ENCODE results near the gene MDH1. TPM values are rescaled to one million over a fixed set of nuclear protein-coding genes. Genes with fewer than 3 reads are reported as not detected.

Gene MDH1
- total and polyA plus RNA-seq, 7 experiments from 2014 or later, result 76.5 to 268 (median 92.1) TPM

- no peak for ATAC-seq
Measured at GRCh38 chr2:63642946-63643345, 54.2 kb downstream of the MDH1 start.

GRCh38 chr2:63643486-63643885, 54.7 kb downstream of the MDH1 start:
- CTCF ChIA-PET, result no interaction called here
- no peak overlapping the region for H3K4me3 Mint-ChIP-seq
- ATAC-seq (no peak), DNase-seq (no peak)
- Histone ChIP-seq H3K27ac (ENCODE audit: low read depth, low read length) (no peak overlapping the region), H3K4me3 (ENCODE audit: low read length) (no peak overlapping the region), H3K4me1 (ENCODE audit: control insufficient read depth in 2 of 2, insufficient read depth in 2 of 2, low read length in 2 of 2) (no peaks in the 10 kb centered on the region), H3K9me3 (ENCODE audit: control insufficient read depth in 2 of 3, low read length in 3 of 3) (no peaks in the 10 kb centered on the region), H3K36me3 (ENCODE audit: control insufficient read depth in 2 of 3, insufficient read depth in 3 of 3, low read length in 3 of 3) (no peaks in the 10 kb centered on the region), H3K27me3 (ENCODE audit: control insufficient read depth in 2 of 2, insufficient read depth in 2 of 2, low read length in 2 of 2) (no peaks in the 10 kb centered on the region)
- intact Hi-C loops (cut with micrococcal nuclease), result no loop called here
- POLR2A ChIA-PET, result no interaction called here
- peaks cover 0 to 20% (median 5%) of the 10 kb centered on the region in 11 donors for H3K9me3 Mint-ChIP-seq
- no peak overlapping the region for H3K27ac Mint-ChIP-seq
- no peaks in the 10 kb centered on the region for H3K4me1 Mint-ChIP-seq
- H3K27me3 Mint-ChIP-seq, result peaks cover 15 to 30% (median 28%) of the 10 kb centered on the region in 5 donors
- H3K36me3 Mint-ChIP-seq, result peaks cover 0 to 5% (median 0%) of the 10 kb centered on the region in 5 donors

More at GRCh38 chr2:63642946-63643345, 54.2 kb downstream of the MDH1 start:
- no peaks in the 10 kb centered on the region for H3K9me3 ChIP-seq (ENCODE audit: control insufficient read depth in 2 of 3, low read length in 3 of 3)
- DNase-seq, result no peak
- H3K4me1 ChIP-seq (ENCODE audit: control insufficient read depth in 2 of 2, insufficient read depth in 2 of 2, low read length in 2 of 2), result no peaks in the 10 kb centered on the region
- intact Hi-C loops (cut with micrococcal nuclease), result no loop called here
- ChIA-PET CTCF (no interaction called here), POLR2A (no interaction called here)
- Mint-ChIP-seq H3K4me3 (no peak overlapping the region), H3K9me3 (peaks cover 0 to 20% (median 5%) of the 10 kb centered on the region in 11 donors), H3K36me3 (peaks cover 0 to 5% (median 0%) of the 10 kb centered on the region in 5 donors), H3K4me1 (no peaks in the 10 kb centered on the region), H3K27ac (no peak overlapping the region), H3K27me3 (peaks cover 12 to 30% (median 26%) of the 10 kb centered on the region in 5 donors)
- H3K36me3 ChIP-seq (ENCODE audit: control insufficient read depth in 2 of 3, insufficient read depth in 3 of 3, low read length in 3 of 3), result no peaks in the 10 kb centered on the region
- no peaks in the 10 kb centered on the region for H3K27me3 ChIP-seq (ENCODE audit: control insufficient read depth in 2 of 2, insufficient read depth in 2 of 2, low read length in 2 of 2)
- H3K27ac ChIP-seq (ENCODE audit: low read depth, low read length), result no peak overlapping the region
- no peak overlapping the region for H3K4me3 ChIP-seq (ENCODE audit: low read length)

GRCh38 chr2:63648632-63649031, 59.9 kb downstream of the MDH1 start:
- no peak overlapping the region for H3K27ac ChIP-seq (ENCODE audit: low read depth, low read length)
- ChIA-PET POLR2A (no interaction called here), CTCF (no interaction called here)
- ATAC-seq (no peak), DNase-seq (no peak)
- no peaks in the 10 kb centered on the region for H3K36me3 ChIP-seq (ENCODE audit: control insufficient read depth in 2 of 3, insufficient read depth in 3 of 3, low read length in 3 of 3)
- no peak overlapping the region for H3K4me3 ChIP-seq (ENCODE audit: low read length)
- Mint-ChIP-seq H3K36me3 (peaks cover 0 to 5% (median 0%) of the 10 kb centered on the region in 5 donors), H3K4me1 (no peaks in the 10 kb centered on the region), H3K27ac (no peak overlapping the region), H3K27me3 (peaks cover 18 to 33% (median 24%) of the 10 kb centered on the region in 5 donors), H3K4me3 (no peak overlapping the region), H3K9me3 (peaks cover 0 to 20% (median 5%) of the 10 kb centered on the region in 11 donors)
- intact Hi-C loops (cut with micrococcal nuclease), result no loop called here
- H3K4me1 ChIP-seq (ENCODE audit: control insufficient read depth in 2 of 2, insufficient read depth in 2 of 2, low read length in 2 of 2), result no peaks in the 10 kb centered on the region
- H3K9me3 ChIP-seq (ENCODE audit: control insufficient read depth in 2 of 3, low read length in 3 of 3), result no peaks in the 10 kb centered on the region
- peaks cover 0 to 3% of the 10 kb centered on the region in 2 donors for H3K27me3 ChIP-seq (ENCODE audit: control insufficient read depth in 2 of 2, insufficient read depth in 2 of 2, low read length in 2 of 2)

- H3K27me3 Mint-ChIP-seq, result peaks cover 16 to 30% (median 24%) of the 10 kb centered on the region in 5 donors
- ChIA-PET CTCF (interaction anchor here (0.5 kb wide), 1 partner anchor 220 kb away, joined by 3 read pairs; no protein-coding TSS in a partner anchor), POLR2A (no interaction called here)
- no peak overlapping the region for H3K27ac Mint-ChIP-seq
- intact Hi-C loops (cut with micrococcal nuclease), result no loop called here
- H3K36me3 ChIP-seq (ENCODE audit: control insufficient read depth in 2 of 3, insufficient read depth in 3 of 3, low read length in 3 of 3), result no peaks in the 10 kb centered on the region
- H3K27me3 ChIP-seq (ENCODE audit: control insufficient read depth in 2 of 2, insufficient read depth in 2 of 2, low read length in 2 of 2), result peaks cover 0 to 3% of the 10 kb centered on the region in 2 donors
- H3K4me3 Mint-ChIP-seq, result no peak overlapping the region
- H3K9me3 Mint-ChIP-seq, result peaks cover 0 to 20% (median 6%) of the 10 kb centered on the region in 11 donors
- ATAC-seq (no peak), DNase-seq (no peak)
- no peaks in the 10 kb centered on the region for H3K4me1 ChIP-seq (ENCODE audit: control insufficient read depth in 2 of 2, insufficient read depth in 2 of 2, low read length in 2 of 2)
- H3K4me1 Mint-ChIP-seq, result no peaks in the 10 kb centered on the region
- H3K36me3 Mint-ChIP-seq, result peaks cover 0 to 5% (median 0%) of the 10 kb centered on the region in 5 donors
- H3K27ac ChIP-seq (ENCODE audit: low read depth, low read length), result no peak overlapping the region
- no peak overlapping the region for H3K4me3 ChIP-seq (ENCODE audit: low read length)
- no peaks in the 10 kb centered on the region for H3K9me3 ChIP-seq (ENCODE audit: control insufficient read depth in 2 of 3, low read length in 3 of 3)
Measured at GRCh38 chr2:63649829-63650228, 61.1 kb downstream of the MDH1 start.

- H3K4me1 Mint-ChIP-seq, result no peaks in the 10 kb centered on the region
- H3K27me3 Mint-ChIP-seq, result peaks cover 10 to 21% (median 17%) of the 10 kb centered on the region in 5 donors
- ATAC-seq (no peak), DNase-seq (no peak)
- H3K4me3 ChIP-seq (ENCODE audit: low read length), result no peak overlapping the region
- no peak overlapping the region for H3K27ac Mint-ChIP-seq
- ChIA-PET POLR2A (no interaction called here), CTCF (no interaction called here)
- H3K36me3 Mint-ChIP-seq, result peaks cover 0 to 5% (median 0%) of the 10 kb centered on the region in 5 donors
- H3K27ac ChIP-seq (ENCODE audit: low read depth, low read length), result no peak overlapping the region
- H3K4me3 Mint-ChIP-seq, result no peak overlapping the region
- no peaks in the 10 kb centered on the region for H3K9me3 ChIP-seq (ENCODE audit: control insufficient read depth in 2 of 3, low read length in 3 of 3)
- H3K9me3 Mint-ChIP-seq, result peaks cover 0 to 16% (median 5%) of the 10 kb centered on the region in 11 donors
- H3K4me1 ChIP-seq (ENCODE audit: control insufficient read depth in 2 of 2, insufficient read depth in 2 of 2, low read length in 2 of 2), result no peaks in the 10 kb centered on the region
- H3K36me3 ChIP-seq (ENCODE audit: control insufficient read depth in 2 of 3, insufficient read depth in 3 of 3, low read length in 3 of 3), result no peaks in the 10 kb centered on the region
- peaks cover 0 to 3% of the 10 kb centered on the region in 2 donors for H3K27me3 ChIP-seq (ENCODE audit: control insufficient read depth in 2 of 2, insufficient read depth in 2 of 2, low read length in 2 of 2)
- intact Hi-C loops (cut with micrococcal nuclease), result no loop called here
Measured at GRCh38 chr2:63650756-63651155, 62.0 kb downstream of the MDH1 start.

GRCh38 chr2:63651356-63651755, 62.6 kb downstream of the MDH1 start:
- no peaks in the 10 kb centered on the region for H3K4me1 ChIP-seq (ENCODE audit: control insufficient read depth in 2 of 2, insufficient read depth in 2 of 2, low read length in 2 of 2)
- H3K36me3 Mint-ChIP-seq, result peaks cover 0 to 5% (median 0%) of the 10 kb centered on the region in 5 donors
- peaks cover 9 to 20% (median 13%) of the 10 kb centered on the region in 5 donors for H3K27me3 Mint-ChIP-seq
- intact Hi-C loops (cut with micrococcal nuclease), result no loop called here
- H3K36me3 ChIP-seq (ENCODE audit: control insufficient read depth in 2 of 3, insufficient read depth in 3 of 3, low read length in 3 of 3), result no peaks in the 10 kb centered on the region
- H3K27ac Mint-ChIP-seq, result no peak overlapping the region
- ChIA-PET POLR2A (no interaction called here), CTCF (no interaction called here)
- peaks cover 0 to 3% of the 10 kb centered on the region in 2 donors for H3K27me3 ChIP-seq (ENCODE audit: control insufficient read depth in 2 of 2, insufficient read depth in 2 of 2, low read length in 2 of 2)
- no peaks in the 10 kb centered on the region for H3K4me1 Mint-ChIP-seq
- H3K9me3 Mint-ChIP-seq, result peaks cover 0 to 11% (median 5%) of the 10 kb centered on the region in 11 donors
- no peak overlapping the region for H3K27ac ChIP-seq (ENCODE audit: low read depth, low read length)
- ATAC-seq, result no peak
- H3K9me3 ChIP-seq (ENCODE audit: control insufficient read depth in 2 of 3, low read length in 3 of 3), result no peaks in the 10 kb centered on the region
- no peak overlapping the region for H3K4me3 ChIP-seq (ENCODE audit: low read length)
- H3K4me3 Mint-ChIP-seq, result no peak overlapping the region
- DNase-seq, result no peak

- Mint-ChIP-seq H3K36me3 (peaks cover 0 to 5% (median 0%) of the 10 kb centered on the region in 5 donors), H3K9me3 (peaks cover 0 to 9% (median under 1%) of the 10 kb centered on the region in 11 donors), H3K27me3 (peaks cover 3 to 16% (median 7%) of the 10 kb centered on the region in 5 donors), H3K4me3 (no peak overlapping the region), H3K27ac (no peak overlapping the region), H3K4me1 (no peaks in the 10 kb centered on the region)
- H3K4me3 ChIP-seq (ENCODE audit: low read length), result no peak overlapping the region
- intact Hi-C loops (cut with micrococcal nuclease), result no loop called here
- peaks cover 0 to 3% of the 10 kb centered on the region in 2 donors for H3K27me3 ChIP-seq (ENCODE audit: control insufficient read depth in 2 of 2, insufficient read depth in 2 of 2, low read length in 2 of 2)
- ChIA-PET POLR2A (no interaction called here), CTCF (no interaction called here)
- H3K9me3 ChIP-seq (ENCODE audit: control insufficient read depth in 2 of 3, low read length in 3 of 3), result no peaks in the 10 kb centered on the region
- no peak for ATAC-seq
- no peak overlapping the region for H3K27ac ChIP-seq (ENCODE audit: low read depth, low read length)
- H3K4me1 ChIP-seq (ENCODE audit: control insufficient read depth in 2 of 2, insufficient read depth in 2 of 2, low read length in 2 of 2), result no peaks in the 10 kb centered on the region
- no peaks in the 10 kb centered on the region for H3K36me3 ChIP-seq (ENCODE audit: control insufficient read depth in 2 of 3, insufficient read depth in 3 of 3, low read length in 3 of 3)
- no peak for DNase-seq
Measured at GRCh38 chr2:63651861-63652651, 63.3 kb downstream of the MDH1 start.
